HG02981 (cell line): ENCODE measurements around the gene AOX1.
"Not testable (repeated sequence)": the region's sequence is repeated elsewhere in the genome, so short reads cannot be mapped to it uniquely, and the experiment has no call there.

Source experiments
- ATAC-seq: cut with Tn5 transposase; IDR thresholded peaks from one replicate; pipeline ENCODE4 v1.9.1; 2021; ENCODE audit warnings: mild to moderate bottlenecking, moderate library complexity; ENCODE audit not compliant: unreplicated experiment

The AOX1 gene

DNA sequence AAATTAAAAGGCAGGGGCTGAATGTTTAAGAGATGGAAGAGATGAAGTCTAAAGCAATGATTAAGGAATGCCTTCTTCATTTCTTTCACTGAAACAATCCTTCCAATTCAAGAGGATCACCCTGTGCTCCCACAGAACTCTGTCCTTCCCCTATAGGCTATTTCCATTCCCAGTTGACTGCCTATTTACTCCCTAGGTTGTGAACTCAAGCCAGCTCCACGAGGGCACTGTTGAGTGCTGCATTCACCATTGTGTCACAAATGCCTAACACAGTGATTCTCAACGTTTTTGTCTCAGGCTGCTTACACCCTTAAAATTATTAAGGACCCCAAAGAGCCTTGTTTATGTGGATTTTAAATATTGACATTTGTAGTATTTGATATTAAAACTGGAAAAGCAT lies 112.4 kb downstream of the AOX1 start:
- no peak for ATAC-seq

DNA sequence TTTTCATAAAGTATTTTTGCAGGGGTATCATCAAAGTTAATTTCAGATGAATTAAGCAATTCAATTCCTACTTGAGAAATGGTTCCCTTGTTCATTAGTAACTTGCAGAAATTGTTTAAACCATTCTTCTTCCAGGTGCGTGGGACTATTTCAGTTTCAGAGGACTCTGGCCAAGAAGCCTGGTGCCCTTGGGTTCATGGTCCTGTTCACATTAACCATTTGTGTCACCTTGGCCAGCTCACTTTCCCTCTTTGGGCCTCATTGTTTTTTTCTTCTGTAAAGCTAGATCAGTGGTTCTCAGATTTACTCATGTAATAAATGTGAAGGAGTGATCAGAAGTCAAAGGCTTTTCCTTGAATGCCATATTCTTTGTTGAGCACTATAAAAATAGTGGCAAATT lies 113.5 kb downstream of the AOX1 start:
- ATAC-seq: no peak

DNA sequence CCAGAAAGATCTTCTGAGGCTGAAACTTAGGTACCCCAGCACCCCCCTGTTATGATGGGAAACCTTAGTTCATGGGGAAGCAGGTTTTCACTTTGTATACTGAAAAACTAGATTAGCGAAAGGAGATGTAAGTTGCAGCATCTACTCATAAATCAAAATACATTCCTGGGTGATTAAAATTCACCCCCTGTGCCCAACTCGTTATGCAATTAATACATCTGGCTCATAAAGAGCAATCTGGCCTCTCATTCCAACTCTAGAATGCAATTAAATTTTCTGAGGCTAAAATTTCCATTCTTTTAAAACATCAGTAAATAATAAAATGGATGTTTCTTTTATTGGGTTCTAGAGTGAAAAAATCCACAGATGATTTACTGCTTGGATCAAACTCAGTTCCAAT lies 115.0 kb downstream of the AOX1 start:
- no peak for ATAC-seq

DNA sequence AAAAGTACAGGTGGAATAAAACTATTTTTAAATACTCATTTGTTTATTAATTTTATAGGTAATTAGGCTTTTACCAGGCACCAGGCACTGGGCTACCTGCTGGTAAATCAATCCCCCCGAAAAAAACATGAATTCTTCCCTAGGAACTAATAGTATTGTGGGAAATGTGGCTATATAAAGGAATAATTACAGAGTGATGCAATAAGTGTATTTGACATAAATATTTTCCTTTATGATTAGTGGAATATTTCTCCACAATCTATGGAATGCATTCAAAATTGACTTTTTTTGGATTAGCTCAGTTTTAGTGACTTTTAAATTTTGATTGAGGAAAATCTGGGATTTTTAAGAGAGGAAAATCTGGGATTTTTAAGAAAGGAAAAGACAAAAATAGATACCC lies 116.2 kb downstream of the AOX1 start:
- no peak for ATAC-seq

DNA sequence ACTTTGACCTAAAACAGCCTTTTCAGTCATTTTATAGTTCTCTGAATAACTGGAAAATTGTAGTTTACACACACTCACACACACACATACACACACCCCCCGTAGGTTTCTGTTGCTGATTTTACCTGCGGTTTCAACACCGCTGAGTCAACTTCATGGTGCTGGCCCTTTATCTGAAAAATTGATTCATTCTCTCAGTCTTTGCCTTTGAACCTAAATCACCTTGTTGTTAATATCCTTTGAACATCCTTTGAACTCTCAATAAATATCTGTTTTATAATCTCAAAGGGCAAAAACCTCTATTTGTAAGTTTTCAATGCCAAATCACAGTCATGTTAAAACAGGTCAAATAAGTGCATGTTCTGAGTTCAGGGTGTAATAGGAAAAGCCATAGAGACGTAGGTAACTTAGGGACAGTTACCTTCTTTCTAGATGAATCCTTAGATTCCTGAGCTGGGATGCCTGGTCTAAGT lies 116.9 kb downstream of the AOX1 start:
- no peak for ATAC-seq

DNA sequence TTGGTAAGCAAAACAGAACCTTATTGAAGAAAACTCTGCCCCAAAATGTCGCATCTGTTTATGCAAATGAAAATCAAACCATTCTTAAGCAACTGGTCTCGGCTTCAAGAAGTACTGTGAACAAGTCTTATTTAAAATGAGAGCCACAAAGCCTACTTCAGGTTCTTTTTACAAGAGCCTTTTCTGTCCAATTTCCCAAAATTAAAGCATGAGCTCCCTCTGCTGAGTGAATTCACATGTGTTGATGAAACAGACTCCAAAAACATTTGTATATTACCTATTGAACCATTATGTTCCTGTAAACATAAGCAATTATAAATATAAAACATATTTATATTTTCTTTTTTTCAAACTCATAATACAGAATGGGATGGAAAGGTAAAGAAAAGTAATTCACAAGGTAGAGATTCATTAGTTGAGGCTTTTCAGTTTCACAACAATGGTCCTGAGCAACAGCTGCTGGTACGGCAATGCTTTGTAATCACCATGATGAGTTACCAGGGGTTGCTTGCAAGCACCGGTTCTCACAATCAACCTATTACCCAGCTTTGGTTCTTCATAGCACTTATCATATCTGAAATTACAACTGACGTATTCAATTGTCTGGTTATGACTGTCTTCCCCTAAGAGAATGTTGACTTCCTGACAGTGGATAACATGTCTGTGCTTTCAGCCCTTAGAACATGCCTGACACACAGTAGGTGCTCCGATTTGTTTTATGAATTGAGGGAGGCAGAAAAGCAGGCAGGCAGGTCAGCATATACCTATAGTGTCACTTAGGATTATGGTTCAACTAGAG lies 117.5 kb downstream of the AOX1 start:
- no peak for ATAC-seq

DNA sequence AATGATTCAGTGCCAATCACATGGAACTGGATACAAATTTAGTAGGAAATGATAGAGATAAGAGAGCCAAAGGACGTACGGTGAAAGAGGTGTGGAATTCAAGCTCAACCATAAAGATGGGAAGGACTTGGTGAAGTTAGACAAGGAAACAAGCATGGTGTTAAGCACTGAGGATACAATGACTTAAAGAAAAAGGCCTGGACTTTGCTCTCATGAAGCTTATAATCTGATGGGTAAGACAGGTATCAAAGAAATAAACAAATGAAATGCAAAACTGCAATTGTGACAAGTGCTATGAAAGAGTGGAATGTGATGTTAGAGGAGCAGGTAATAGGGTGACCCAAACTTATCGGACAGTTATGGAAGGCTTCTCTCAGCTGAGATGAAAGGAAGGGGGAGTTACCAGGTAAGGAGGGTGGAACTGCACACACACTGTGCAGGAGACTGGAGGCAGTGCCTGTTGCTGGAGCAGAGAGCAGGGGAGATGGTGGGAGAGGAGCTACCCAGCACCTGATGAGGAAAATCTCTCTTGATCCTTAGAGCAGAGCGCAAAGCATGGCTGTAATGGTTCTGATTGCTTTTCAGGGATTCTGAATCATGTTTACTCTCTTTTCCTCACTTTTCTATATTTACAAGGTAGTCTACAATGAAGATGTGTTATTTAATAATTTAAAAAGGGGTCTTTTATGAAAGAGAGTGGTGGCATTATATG lies 118.3 kb downstream of the AOX1 start:
- no peak for ATAC-seq

DNA sequence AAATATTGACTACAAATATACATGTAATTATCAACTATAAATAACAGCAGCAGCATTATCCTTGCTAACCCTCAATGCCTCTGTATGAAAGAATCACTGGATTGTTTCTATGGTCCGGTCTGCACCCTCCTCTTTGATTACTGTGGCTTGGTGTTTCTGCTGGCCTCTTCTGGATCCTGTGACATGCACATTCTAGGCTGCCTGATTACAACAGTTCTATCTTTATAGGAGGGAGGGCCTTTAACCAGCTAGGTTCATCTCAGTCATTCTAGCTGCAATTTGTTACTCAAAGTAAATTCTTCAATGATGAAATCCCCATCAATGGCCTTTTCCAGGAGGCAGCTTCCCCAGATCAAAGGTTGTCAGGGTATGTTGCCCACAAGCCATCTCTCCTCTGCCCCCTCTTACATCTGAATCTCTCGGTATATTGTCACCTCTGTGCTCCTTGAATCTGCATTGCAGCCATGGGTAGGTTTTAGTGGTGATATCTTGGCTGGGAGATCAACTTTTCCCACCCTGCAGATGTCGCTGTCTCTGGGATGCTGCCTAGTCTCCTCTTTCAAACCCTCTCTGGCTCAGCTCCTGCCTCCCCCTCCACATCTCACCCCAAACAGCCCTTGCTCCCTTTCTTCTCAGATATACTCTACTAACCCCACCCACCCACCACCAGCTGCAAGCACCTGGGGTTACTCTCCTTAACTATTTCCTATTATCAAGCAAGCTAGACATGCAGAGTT lies 119.7 kb downstream of the AOX1 start:
- no peak for ATAC-seq

DNA sequence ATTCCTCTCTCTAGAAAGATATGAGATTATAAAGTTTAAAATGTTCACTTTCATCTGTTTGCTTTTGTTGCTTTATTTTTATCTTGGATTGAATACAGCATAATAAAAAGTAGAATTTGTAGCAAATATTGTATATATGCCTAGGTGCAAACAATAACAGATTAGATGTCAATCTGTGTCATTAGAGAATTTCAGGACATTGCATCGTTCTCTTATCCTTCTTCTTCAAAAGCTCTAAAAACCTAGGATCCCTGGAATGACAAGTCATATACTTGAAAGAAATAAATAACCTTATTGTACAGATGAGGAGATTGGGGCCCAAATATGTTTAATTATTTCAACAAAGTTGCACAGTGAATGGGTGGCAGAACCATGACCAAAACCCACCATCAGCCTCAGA lies 123.1 kb downstream of the AOX1 start:
- no peak for ATAC-seq

DNA sequence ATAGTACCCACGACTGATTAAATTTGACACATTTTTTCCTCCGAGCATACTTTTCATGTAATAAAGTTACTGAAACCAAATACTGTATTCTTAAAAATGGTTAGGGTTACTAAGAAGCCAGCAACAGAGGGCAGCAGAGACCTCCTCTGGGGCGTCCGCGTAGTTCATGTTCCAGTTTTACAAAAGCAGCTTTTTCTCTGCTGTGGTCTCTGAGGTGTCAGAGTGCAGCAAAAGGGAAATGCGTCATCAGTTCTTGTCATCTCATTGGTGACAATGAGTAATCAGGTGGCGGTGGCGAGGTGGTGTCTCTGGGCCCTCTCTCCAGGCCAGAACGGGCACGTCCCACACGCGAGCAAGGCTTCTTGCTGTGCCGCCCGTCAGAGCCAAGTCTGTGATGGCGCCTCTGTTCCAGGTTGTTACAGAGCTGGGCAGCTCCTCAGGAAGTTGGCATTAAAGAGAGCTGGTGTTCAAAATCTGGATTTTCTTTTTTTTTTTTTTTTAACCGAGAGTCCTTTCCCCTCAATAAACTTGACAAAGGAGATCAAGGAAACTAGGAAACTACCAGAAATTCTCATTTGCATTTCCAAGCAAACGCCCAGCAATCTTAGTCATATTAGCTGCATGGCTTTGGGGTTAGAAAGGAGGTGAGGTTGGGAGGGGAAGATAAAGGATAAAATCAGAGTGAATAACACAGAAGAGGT lies 127.3 kb downstream of the AOX1 start:
- ATAC-seq: peak; percentile 100

DNA sequence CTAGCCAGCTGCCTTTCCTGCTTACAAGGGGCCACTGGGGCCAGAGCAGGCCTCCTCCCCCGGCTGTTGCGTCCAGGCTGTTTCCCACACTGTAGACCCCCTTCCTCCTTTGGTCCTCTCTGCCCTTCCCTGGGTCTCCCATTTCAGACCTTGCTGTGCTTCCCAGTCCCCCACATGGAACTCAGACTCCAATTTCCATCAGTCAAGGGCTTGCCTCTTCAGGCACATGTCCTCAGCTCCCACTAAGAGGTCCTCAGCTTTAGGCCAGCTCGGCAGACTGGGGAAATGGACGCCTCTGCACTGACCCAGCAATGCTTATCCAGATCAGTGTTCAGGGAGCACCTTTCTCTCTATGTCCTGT lies 127.9 kb downstream of the AOX1 start:
- ATAC-seq: no peak

DNA sequence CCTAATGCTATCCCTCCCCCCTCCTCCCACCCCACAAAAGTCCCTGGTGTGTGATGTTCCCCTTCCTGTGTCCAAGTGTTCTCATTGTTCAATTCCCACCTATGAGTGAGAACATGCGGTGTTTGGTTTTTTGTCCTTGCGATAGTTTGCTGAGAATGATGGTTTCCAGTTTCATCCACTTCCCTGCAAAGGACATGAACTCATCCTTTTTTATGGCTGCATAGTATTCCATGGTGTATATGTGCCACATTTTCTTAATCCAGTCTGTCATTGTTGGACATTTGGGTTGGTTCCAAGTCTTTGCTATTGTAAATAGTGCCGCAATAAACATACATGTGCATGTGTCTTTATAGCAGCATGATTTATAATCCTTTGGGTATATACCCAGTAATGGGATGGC lies 129.2 kb downstream of the AOX1 start:
- ATAC-seq: not testable (repeated sequence)

DNA sequence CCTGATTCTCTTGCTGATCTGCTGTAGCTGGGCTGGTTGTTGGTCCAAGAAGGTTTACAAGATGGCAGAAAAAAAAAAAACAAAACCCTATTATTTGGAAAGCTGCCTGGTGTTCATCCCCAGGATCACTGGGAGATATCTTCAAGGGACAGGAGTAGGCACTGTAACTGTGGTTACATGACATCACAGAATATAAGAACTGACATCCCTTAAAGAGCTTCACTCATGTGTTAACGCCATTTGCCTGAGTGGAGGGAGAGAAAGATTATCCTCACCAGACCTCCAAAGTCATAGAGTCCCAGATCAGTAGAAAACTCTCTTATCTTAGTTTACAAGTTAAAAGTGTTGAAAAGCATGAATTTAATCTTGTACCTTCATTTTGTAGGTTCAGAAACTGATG lies 130.6 kb downstream of the AOX1 start:
- no peak for ATAC-seq
